Mammary epithelial cell (primary cell): ENCODE results near the gene DNAH14.

Experiments used
- EZH2 ChIP-seq: IDR thresholded peaks from 2 replicates; pipeline ENCODE4 v1.6.1; 2012; ENCODE audit warnings: low read length, inconsistent platforms, borderline replicate concordance
- TF ChIP-seq, protein P1 (sequence below), 2 donors: IDR thresholded peaks in 1 of 2; conservative IDR thresholded peaks in 1 of 2; 2 replicates each; pipeline ENCODE4 v1.5.1; 2011 to 2012; ENCODE audit warnings: inconsistent platforms in 2 of 2, low read length in 2 of 2, mild to moderate bottlenecking in 2 of 2, control low read depth in 1 of 2, low read depth in 1 of 2; ENCODE audit not compliant: insufficient read depth in 1 of 2; ENCODE audit errors: extremely low read depth in 1 of 2

DNA sequence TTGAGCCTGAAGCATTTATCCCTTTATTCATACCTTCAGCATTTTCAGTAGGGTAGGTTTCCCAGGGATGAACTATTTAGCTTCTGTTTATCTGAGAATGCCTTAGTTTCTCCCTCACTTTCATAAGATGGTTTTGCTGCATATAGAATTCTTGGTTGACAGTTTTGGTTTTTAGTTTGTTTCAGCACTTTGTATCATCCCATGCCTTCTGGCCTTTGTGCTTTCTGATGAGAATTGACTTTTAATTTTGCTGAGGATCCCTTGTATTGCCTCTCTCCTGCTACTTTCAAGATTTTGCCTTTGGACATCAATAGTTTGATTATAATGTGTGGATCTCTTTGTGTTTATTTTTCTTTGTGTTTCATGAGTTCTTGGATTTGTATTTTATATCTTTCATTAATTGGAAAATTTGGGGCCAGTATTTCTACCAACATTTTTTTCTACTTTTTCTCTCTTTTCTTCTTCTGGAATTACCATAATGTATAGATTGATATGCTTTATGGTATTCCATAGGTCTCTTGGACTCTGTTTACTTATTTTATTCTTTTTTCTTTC lies 261.8 kb downstream of the DNAH14 start:
- TF ChIP-seq, protein P1, sequence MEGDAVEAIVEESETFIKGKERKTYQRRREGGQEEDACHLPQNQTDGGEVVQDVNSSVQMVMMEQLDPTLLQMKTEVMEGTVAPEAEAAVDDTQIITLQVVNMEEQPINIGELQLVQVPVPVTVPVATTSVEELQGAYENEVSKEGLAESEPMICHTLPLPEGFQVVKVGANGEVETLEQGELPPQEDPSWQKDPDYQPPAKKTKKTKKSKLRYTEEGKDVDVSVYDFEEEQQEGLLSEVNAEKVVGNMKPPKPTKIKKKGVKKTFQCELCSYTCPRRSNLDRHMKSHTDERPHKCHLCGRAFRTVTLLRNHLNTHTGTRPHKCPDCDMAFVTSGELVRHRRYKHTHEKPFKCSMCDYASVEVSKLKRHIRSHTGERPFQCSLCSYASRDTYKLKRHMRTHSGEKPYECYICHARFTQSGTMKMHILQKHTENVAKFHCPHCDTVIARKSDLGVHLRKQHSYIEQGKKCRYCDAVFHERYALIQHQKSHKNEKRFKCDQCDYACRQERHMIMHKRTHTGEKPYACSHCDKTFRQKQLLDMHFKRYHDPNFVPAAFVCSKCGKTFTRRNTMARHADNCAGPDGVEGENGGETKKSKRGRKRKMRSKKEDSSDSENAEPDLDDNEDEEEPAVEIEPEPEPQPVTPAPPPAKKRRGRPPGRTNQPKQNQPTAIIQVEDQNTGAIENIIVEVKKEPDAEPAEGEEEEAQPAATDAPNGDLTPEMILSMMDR (conservative IDR thresholded peaks at IDR 0.05 in 1 of 2, IDR thresholded peaks at IDR 0.05 in 1 of 2; ENCODE audit: extremely low read depth in 1 of 2, insufficient read depth in 1 of 2, low read depth in 1 of 2, low read length in 2 of 2), result no peak
- no peak for TF ChIP-seq EZH2
